HG02642 (cell line): ENCODE measurements around the gene RPL26.

ENCODE experiments used
- ATAC-seq: cut with Tn5 transposase; IDR thresholded peaks from one replicate; pipeline ENCODE4 v1.9.1; 2021; ENCODE audit warnings: mild to moderate bottlenecking; ENCODE audit not compliant: unreplicated experiment, poor library complexity

RPL26 gene

GRCh38 chr17:8332688-8333087 is 50.3 kb downstream of the RPL26 start:
- ATAC-seq, result no peak

DNA sequence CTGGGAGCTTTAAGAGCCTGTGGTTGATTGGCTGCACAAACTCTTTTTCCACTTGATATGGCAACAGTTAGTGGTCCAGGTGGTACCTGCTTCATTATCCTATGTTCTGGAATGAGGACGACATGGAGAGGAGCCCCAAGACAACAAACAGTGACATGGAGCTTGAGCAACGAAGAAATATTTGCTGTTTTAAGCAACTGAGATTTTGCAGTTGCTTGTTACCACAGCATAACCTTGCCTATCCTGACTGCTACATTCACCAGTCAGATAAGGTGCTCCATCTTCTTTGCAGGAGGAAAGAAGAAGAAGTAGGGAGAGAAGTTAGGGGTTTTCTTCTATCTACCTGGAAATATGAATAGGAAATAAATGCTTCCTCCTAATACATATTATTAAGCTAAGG is 50.9 kb downstream of the RPL26 start:
- ATAC-seq, result no peak
